GM18507 (cell line): ENCODE data around the gene SLC22A12.
"Not testable (repeated sequence)": the region's sequence is repeated elsewhere in the genome, so short reads cannot be mapped to it uniquely, and the experiment has no call there.

Experiments
- DNase-seq: peaks from one replicate; pipeline ENCODE4 v3.0.0; 2011; ENCODE audit warnings: low read depth; ENCODE audit not compliant: insufficient read length; ENCODE audit errors: extremely low spot score
- FAIRE-seq: peaks from 2 replicates; lab custom pipeline; 2011; peaks lifted over from hg19 to GRCh38; lab: Jason Lieb, UNC

Gene SLC22A12

GRCh38 chr11:64590763-64591221 lies at the start of gene SLC22A12:
Gene SLC22A12, plus strand, starts transcription at chr11:64591220. Its CDS starts 337 bp downstream, at chr11:64591557.
- FAIRE-seq = no peak
- DNase-seq = no peak

DNA sequence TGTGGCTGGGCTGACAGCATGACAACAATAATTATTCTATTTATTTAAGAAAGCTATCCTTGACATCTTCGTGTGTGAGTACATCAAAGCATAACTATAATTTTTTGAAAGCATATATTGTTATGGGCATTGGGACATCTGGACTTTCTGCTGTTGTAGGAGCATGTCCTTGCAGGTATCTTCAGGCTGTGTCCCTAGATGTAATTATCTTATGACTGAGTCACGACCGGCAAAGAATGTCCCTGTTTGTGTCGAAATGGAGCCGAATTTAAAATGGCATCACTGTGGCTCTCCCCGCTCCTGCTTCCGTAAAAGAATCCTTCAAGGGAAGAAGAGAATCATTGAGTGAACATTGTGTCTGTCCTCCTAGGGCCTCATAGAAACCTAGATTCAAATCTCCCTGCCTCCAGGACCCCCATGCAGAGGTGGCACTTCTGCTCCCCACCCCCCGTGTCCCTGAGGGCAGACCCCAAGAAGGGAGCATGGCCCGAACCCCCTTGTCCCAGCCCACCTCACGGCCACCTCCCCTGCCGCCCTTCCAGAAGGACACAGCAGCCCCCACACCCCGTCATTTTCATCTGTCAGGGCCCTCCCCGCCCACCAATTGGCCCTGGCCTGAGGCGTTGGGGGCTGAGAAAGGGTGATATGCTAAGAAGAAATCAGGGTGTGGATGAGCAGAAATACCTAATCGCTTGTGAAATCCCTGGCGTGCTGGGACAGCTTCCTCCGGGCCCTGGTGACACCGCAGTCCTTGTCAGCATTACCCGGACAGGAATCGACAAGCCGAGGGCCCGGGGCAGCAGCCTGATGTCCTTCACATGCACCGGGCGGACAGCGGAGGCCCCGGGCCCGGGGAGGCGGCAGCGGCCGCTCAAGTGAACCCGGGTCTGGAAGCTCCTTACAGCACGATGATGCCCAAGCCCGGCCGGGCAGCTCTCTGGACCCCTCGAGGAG lies 48.6 kb upstream of the SLC22A12 start:
- DNase-seq (no peak), FAIRE-seq (no peak)

DNA sequence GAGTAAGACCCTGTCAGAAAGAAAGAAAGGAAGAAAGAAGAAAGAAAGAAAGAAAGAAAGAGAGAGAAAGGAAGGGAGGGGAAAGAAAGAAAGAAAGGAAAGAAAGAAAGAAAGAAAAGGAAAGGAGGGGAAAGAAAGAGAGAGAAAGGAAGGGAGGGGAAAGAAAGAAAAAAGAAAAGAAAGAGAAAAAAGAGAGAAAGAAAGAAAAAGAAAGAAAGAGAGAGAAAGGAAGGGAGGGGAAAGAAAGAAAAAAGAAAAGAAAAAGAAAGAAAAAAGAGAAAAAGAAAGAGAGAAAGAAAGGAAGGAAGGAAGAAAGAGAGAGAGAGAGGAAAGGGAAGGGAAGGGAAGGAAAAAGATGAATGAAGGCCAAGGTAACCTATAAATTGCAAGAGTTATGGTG lies 47.2 kb upstream of the SLC22A12 start:
- FAIRE-seq = no peak

GRCh38 chr11:64544616-64545296 lies 46.3 kb upstream of the SLC22A12 start:
- DNase-seq (no peak), FAIRE-seq (no peak)

More for the DNA sequence above, 47.2 kb upstream of the SLC22A12 start:
- DNase-seq = no peak

DNA sequence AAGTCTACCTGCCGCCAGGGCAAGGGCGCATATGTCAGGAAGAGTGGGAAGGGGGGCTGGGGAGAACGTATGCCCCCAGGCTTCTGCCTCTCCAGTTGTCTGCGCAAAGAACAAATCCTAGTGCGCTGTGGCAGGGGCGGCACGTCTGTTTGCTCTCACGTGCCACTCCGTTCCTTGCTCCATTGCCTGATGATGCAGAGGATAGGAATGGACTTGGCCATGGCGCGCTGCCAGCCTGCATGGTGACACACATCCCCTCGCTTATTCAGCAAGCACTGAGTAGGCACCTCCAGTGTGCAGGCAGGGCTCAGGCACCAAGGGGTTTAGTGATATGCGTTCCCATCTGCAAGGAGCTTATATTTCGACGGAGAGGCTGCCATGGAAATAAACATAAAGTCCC lies 45.4 kb upstream of the SLC22A12 start:
- no peak for DNase-seq
- FAIRE-seq = no peak

GRCh38 chr11:64546176-64546575 lies 44.8 kb upstream of the SLC22A12 start:
- DNase-seq = no peak

DNA sequence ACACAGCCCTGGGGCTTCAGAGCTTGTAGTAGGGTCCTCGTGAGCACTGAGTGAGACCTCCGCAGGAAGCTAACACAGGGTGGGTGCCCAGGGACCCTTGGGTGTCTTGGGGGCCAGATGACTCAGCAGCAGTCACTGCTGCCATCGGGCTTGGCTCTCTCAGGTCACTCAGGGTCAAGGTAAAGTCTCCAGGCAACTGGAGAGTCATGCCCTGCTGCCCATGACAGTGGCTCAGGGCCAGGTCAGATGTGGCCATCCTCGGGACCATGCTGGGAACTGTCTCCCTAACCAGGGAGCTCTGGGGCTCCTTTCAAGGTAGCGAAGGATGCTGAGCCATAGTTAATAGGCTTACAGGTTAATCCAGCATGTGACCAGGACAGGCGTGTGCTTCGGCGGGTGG lies 44.4 kb upstream of the SLC22A12 start:
- FAIRE-seq = no peak
- no peak for DNase-seq

More at GRCh38 chr11:64546176-64546575, 44.8 kb upstream of the SLC22A12 start:
- no peak for FAIRE-seq

GRCh38 chr11:64549969-64550368 lies 41.1 kb upstream of the SLC22A12 start:
- FAIRE-seq = no peak
- no peak for DNase-seq

DNA sequence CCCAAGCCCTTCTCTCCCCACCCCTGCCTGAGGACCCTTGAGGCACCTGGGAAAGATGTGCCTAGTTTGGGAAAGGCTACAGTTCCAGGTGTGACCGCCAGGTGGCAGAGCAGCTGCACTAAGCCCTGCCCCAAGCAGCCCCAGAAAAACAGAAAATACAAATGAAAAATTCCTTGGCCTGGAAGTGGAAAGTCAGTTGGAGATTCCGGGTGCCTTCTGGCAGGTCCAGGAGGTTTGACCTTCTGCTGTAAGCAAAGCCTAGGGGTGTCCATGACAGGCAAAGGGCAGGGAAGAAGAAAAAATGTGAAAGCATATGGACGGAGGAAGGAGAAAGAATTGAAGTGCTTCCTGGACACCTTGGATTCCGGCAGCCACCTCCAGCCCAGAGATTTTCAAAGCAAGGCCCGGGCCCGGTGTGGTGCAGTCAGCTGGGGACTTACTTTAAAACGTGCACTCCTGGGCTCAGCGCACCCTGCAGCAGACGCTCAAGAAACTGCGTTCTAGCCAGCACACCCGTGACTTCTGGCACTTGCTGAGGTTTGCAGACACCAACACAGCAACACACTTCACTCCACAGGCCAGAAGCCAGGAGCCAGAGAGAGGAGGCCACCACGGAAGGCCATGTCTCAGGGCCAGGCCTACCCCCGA lies 37.3 kb upstream of the SLC22A12 start:
- FAIRE-seq = peak; percentile 83

DNA sequence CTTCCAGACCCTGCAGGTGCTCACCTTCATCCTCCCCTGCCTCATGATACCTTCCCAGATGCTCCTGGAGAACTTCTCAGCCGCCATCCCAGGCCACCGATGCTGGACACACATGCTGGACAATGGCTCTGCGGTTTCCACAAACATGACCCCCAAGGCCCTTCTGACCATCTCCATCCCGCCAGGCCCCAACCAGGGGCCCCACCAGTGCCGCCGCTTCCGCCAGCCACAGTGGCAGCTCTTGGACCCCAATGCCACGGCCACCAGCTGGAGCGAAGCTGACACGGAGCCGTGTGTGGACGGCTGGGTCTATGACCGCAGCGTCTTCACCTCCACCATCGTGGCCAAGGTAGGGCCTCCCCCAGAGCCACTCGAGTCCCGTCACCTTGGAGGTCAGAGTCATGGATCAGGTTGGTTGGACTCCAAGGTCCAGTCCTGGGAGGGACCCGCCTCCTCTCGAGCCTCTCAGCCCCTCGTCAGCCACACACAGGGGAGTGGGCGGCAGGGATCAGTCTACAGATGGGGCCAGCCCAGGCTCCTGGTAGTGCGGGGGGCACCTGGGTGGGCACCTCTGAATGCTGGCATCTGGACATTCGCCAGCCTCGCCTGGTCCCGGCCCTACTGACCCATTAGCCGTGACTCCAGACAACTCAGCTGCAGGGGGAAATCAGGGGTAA lies 34.8 kb upstream of the SLC22A12 start:
- no peak for FAIRE-seq
- no peak for DNase-seq

More for the DNA sequence above, 37.3 kb upstream of the SLC22A12 start:
- no peak for DNase-seq

- DNase-seq (no peak), FAIRE-seq (no peak)
Observed at GRCh38 chr11:64556721-64557250, 34.2 kb upstream of the SLC22A12 start.

- FAIRE-seq (no peak), DNase-seq (no peak)
Observed at GRCh38 chr11:64558065-64558745, 32.8 kb upstream of the SLC22A12 start.

GRCh38 chr11:64558869-64559268 lies 32.2 kb upstream of the SLC22A12 start:
- FAIRE-seq = no peak
- no peak for DNase-seq

DNA sequence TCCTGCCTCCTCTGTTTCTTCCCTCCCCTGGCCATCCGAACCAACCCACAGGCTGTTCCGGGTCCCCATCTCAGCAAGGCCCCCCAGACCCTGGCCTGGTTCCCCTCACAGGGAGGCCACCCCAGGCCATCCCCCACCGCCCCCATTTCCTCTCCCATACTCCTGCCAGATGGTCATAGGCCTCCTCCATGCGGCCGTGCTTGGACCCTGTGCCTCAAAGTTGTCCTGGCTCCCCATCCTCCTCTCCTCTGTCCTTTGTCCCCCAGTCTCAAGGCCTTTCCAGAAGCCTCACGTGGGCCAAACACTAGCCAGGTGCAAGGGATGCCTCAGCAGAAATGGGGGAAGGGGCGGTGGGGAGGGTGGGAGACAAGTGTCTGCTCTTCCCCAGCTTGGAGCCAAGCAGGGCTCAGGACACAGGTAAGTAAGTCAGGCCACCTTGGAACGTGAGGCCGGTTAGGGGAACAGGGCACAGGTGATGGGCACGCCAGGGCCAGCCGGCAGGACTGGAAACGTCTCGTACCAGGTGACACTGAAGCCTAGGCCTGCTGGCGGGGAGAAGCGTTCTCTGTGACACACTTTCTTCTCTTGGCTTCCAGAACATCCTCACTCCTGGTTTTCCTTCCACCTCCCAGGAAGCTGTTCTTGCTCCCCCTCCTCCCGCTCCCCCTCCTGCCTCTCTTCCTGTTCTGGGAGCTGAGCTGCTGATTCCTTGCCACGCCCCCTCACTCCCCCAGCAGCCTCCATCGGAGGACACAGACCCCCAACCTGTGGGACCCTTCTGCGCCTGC lies 31.5 kb upstream of the SLC22A12 start:
- DNase-seq (no peak), FAIRE-seq (no peak)

DNA sequence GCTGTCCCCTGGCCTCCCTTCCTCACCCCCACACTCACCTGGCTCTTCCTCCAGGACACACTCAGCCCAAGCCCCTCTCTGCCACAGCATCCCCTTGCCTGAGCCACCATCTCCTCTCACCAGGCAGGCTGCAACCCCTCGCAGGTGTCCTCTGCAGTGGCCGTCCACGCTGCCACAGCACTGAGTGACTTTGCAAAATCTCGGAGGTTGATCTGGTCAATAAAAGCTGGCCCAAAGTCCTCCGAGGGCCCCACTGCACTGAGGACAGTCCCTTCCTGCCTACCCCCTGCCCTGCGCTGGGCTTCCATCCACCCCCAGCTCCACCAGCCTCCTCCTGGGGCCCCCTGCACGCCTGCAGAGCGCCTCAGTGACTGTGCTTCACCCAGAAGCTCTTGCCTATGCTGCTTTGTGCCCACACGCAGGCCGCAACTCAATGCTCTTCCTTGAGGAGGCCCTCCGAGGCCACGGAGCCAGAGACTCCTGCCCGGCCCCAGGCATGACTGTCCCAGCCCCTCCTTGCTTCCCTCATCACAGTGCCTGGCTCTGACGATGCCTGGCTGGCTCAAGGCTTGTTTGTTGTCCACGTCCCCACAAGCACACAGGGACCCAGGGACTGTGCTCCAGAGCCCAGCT lies 30.8 kb upstream of the SLC22A12 start:
- FAIRE-seq (no peak), DNase-seq (no peak)

- FAIRE-seq (no peak), DNase-seq (no peak)
Observed at GRCh38 chr11:64560941-64561340, 30.1 kb upstream of the SLC22A12 start.

GRCh38 chr11:64561429-64561828 lies 29.6 kb upstream of the SLC22A12 start:
- DNase-seq, FAIRE-seq: not testable (repeated sequence)
